RPMI8226 (cell line): ENCODE results near the gene PID1.
"Not testable (repeated sequence)": the region's sequence is repeated elsewhere in the genome, so short reads cannot be mapped to it uniquely, and the experiment has no call there.

Experiments used
- DNase-seq: peaks from one replicate; pipeline ENCODE4 v3.0.0-alpha.2; 2015

The PID1 gene

GRCh38 chr2:229206548-229206947, 64.5 kb downstream of the PID1 start:
- no peak for DNase-seq

- no peak for DNase-seq
Measured at GRCh38 chr2:229205704-229206103, 65.4 kb downstream of the PID1 start.

GRCh38 chr2:229202646-229203045, 68.4 kb downstream of the PID1 start:
- DNase-seq: no peak

- no peak for DNase-seq
Measured at GRCh38 chr2:229201521-229201920, 69.6 kb downstream of the PID1 start.

- no peak for DNase-seq
Measured at GRCh38 chr2:229199267-229199666, 71.8 kb downstream of the PID1 start.

- DNase-seq: no peak
Measured at GRCh38 chr2:229196448-229196847, 74.6 kb downstream of the PID1 start.

GRCh38 chr2:229195346-229195947, 75.6 kb downstream of the PID1 start:
- DNase-seq: no peak

- no peak for DNase-seq
Measured at GRCh38 chr2:229193281-229193680, 77.8 kb downstream of the PID1 start.

GRCh38 chr2:229191413-229191812, 79.7 kb downstream of the PID1 start:
- DNase-seq: no peak

- not testable (repeated sequence) for DNase-seq
Measured at GRCh38 chr2:229187123-229187522, 84.0 kb downstream of the PID1 start.

GRCh38 chr2:229181641-229182040, 89.4 kb downstream of the PID1 start:
- no peak for DNase-seq

GRCh38 chr2:229180658-229181057, 90.4 kb downstream of the PID1 start:
- DNase-seq: no peak

- DNase-seq: no peak
Measured at GRCh38 chr2:229179628-229180027, 91.5 kb downstream of the PID1 start.

- no peak for DNase-seq
Measured at GRCh38 chr2:229178706-229179105, 92.4 kb downstream of the PID1 start.

GRCh38 chr2:229178117-229178516, 93.0 kb downstream of the PID1 start:
- DNase-seq: no peak

GRCh38 chr2:229176136-229176535, 95.0 kb downstream of the PID1 start:
- DNase-seq: no peak

GRCh38 chr2:229175497-229175863, 95.6 kb downstream of the PID1 start:
- DNase-seq: no peak

- DNase-seq: no peak
Measured at GRCh38 chr2:229174794-229175496, 96.1 kb downstream of the PID1 start.

- DNase-seq: no peak
Measured at GRCh38 chr2:229173825-229174359, 97.2 kb downstream of the PID1 start.

- no peak for DNase-seq
Measured at GRCh38 chr2:229170916-229171315, 100.2 kb downstream of the PID1 start.

GRCh38 chr2:229170171-229170570, 100.9 kb downstream of the PID1 start:
- no peak for DNase-seq

- DNase-seq: no peak
Measured at GRCh38 chr2:229169751-229170150, 101.3 kb downstream of the PID1 start.

- no peak for DNase-seq
Measured at GRCh38 chr2:229164545-229165249, 106.4 kb downstream of the PID1 start.

GRCh38 chr2:229163893-229164292, 107.2 kb downstream of the PID1 start:
- no peak for DNase-seq
